ENCODE results near the gene WNT9B. TPM values are rescaled to one million over a fixed set of nuclear protein-coding genes. Genes with fewer than 3 reads are reported as not detected.

The WNT9B gene, protein sequence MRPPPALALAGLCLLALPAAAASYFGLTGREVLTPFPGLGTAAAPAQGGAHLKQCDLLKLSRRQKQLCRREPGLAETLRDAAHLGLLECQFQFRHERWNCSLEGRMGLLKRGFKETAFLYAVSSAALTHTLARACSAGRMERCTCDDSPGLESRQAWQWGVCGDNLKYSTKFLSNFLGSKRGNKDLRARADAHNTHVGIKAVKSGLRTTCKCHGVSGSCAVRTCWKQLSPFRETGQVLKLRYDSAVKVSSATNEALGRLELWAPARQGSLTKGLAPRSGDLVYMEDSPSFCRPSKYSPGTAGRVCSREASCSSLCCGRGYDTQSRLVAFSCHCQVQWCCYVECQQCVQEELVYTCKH
- total RNA-seq, result not detected in 2 replicates

DNA sequence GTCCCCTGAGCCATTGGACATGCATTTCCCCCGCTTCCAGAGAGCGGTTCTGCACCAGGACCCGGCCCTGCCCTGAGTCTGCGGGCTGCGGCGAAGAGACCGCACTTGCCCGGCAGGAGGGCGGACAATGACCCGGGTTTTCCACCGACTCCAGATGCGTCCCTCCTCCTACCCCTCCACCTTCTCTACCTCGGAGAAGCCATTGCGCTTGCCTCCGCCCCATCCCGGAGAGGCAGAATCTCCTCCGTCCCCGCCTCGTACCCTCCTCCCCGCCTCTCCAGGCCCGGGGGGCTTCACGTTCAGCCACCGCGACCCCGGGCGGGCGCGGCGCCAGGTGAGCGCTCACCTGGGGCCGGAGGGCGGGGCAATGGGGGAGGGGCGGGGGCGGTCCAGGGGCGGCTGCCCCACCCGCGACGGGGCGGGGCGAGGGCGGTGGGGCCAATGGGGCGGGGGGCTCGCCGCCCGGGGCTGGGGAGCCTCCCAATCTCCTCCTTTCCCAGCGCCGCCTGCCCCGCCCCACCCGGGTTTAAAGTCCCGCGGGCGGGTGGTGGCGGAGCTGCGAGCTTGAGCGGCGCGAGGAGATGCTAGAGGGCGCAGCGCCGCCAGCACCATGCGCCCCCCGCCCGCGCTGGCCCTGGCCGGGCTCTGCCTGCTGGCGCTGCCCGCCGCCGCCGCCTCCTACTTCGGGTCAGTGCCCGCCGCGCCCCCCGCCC, at the start of gene WNT9B:
Gene WNT9B (plus strand): TSS at position 555 of the 713 bp plus-strand sequence. CDS start 56 bp downstream, at position 611.

DNA sequence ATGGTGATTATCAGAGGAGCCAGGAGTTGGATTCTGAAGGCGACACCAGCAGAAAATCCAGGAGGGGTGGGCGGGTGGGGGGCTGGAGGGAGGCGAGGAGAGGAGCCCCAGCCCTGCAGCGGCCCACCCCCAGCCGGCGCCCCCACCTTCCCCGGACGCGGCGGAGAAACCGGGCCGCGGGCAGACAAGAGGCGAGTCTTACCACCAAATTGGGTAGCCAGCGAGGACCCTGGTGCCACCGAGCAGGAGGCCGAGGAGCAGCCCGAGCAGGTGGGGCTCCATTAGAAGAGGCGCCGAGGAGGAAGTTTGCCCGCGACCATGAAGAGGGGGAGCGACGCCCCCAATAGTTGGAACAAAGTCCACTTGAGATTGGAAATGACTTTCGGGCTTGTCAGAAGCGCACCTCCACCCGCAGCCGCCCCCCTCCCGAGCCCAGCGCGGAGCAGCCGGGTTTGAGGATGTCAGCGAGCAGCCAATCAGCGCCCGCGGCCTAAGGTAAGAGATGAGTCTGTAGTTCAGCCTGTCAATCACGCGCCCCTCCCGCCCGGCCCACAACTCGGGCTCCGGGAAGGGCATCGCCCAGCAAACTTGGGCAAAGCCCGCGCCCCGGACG, 33.0 kb upstream of the WNT9B start, which contains the start of gene WNT3:
Gene WNT3 (minus strand): TSS at position 377 of the 613 bp plus-strand sequence. CDS start 95 bp downstream, at position 282.

DNA sequence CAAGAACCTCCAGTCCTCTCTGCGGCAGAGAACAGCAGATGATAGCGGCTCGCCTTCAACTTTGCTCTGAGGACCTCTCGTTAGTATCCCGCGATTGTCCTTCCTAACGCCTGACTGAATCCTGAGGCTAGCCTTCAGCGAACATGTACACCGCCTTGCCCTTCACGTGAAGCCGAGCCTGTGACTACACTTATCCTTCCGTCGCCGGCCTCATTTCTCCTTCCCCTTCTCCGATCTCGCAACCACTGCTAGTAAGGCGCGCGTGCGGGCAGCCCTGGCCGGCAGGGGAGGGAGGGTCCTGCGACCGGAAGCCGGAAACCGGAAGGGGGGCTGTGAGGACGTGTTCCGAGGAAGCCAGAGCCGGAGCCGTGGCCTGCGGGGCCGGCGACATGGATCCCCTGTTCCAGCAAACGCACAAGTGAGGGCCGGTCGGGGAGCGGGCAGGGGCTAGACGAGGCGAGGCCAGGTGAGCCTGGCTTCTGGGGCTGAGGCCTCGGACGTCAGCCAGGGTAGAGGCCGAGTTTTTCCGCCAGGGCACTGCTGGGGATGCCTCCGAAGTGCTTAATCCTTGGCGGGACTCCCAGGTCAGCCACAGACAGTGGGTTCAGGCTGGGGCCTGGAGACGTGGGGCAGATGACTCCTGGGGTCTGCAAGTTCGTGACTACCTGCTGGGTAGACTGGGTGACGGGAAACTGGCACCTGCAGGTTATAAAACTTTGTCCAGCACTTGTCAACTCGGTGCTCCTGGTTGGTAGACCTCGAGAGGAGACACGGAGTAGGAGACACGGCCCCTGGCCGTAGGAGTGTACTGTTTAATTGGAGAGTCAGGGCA, 71.6 kb downstream of the WNT9B start, which contains the start of gene GOSR2:
Gene GOSR2 (plus strand): TSS at position 357 of the 832 bp plus-strand sequence. CDS start 33 bp downstream, at position 390.

Other genes with a start within 250 kb of the WNT9B start
- gene WNT3, start 32.9 kb upstream of the WNT9B start, total RNA-seq, result 0.32 and 0.65 TPM in 2 replicates
- 24.0 and 32.5 TPM in 2 replicates for gene GOSR2, start 71.6 kb downstream of the WNT9B start, total RNA-seq
- 0.52 TPM in 1 of 2 replicates, not detected in the other for gene RPRML, start 127.7 kb downstream of the WNT9B start, total RNA-seq